ENCODE results near the gene PACRG.

The PACRG gene

GRCh38 chr6:163324326-163324687 is 596.5 kb downstream of the PACRG start:
- no peak for DNase-seq

GRCh38 chr6:163324688-163325389 is 597.1 kb downstream of the PACRG start:
- DNase-seq, result no peak

GRCh38 chr6:163325390-163325784 is 597.6 kb downstream of the PACRG start:
- DNase-seq, result no peak

DNA sequence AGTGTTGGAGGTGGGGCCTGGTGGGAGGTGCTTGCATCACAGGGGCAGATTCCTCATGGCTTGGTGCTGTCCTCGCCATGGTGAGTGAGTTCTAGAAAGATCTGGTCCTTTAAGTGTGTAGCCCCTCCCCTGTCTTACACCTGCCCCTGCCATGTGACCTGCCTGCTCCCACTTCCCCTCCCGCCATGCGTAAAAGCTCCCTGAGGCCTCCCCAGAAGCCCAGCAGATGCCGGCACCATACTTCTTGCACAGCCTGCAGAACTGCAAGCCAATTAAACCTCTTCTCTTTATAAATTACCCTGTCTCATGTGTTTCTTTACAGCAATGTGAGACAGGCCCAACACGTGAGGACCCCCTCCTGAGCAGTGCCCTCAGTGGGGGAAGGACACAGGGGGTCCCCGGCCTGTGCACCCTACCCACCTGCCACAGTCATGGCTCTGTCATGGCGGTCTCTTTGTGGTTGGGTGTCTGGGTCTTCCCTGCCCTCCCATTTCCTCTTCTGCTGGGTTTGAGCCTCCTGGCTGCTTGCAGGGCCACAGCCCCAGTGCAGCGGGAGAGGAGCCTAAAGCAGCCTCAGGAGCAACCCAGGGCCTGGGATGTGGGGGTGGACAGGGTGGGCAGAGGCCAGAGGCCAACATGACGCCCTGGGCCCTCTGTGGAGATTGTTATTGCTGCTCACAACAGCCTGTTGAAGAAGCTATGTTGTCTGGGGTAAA is 599.5 kb downstream of the PACRG start:
- no peak for DNase-seq

DNA sequence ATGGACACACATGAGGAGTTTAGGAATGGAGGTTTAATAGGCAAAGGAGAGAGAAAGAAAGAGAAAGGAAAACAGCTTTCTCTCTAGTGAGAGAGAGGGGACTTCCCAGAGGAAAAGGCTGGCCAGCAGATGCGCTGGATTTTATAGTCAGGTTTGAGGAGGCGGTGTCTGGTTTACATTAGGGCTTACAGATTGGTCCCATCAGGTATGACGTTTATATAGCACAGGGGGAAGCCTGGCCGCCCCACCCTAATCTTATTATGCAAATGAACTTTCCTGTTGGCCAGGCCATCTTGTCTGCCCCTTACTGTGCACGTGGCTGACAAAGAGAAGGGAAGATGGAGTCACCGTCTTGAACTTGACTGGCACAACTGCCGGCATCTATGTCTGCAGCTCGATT is 600.1 kb downstream of the PACRG start:
- no peak for DNase-seq

- DNase-seq, result no peak
These were observed 600.6 kb downstream of the PACRG start for GRCh38 chr6:163328411-163328810.

GRCh38 chr6:163329991-163330390 is 602.2 kb downstream of the PACRG start:
- no peak for DNase-seq

- DNase-seq, result no peak
These were observed 603.5 kb downstream of the PACRG start for GRCh38 chr6:163331245-163331644.

GRCh38 chr6:163332575-163332974 is 604.8 kb downstream of the PACRG start:
- DNase-seq, result no peak

DNA sequence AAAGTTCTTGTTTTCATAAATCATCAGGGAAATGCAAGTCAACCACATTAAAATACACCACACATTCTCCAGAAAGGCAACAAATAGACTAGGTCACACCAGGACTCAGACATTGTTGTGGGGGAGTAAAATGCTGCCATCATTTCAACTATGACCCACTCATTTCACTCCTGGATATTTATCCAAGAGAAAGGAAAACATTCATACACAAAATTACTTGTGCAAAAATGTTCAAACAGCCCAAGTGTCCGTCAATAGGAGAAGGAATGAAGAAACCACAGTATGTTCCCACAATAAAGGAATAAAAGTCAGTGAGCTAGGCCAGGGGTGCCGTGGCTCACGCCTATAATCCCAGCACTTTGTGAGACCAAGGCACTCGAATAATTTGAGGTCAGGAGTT is 605.3 kb downstream of the PACRG start:
- no peak for DNase-seq

DNA sequence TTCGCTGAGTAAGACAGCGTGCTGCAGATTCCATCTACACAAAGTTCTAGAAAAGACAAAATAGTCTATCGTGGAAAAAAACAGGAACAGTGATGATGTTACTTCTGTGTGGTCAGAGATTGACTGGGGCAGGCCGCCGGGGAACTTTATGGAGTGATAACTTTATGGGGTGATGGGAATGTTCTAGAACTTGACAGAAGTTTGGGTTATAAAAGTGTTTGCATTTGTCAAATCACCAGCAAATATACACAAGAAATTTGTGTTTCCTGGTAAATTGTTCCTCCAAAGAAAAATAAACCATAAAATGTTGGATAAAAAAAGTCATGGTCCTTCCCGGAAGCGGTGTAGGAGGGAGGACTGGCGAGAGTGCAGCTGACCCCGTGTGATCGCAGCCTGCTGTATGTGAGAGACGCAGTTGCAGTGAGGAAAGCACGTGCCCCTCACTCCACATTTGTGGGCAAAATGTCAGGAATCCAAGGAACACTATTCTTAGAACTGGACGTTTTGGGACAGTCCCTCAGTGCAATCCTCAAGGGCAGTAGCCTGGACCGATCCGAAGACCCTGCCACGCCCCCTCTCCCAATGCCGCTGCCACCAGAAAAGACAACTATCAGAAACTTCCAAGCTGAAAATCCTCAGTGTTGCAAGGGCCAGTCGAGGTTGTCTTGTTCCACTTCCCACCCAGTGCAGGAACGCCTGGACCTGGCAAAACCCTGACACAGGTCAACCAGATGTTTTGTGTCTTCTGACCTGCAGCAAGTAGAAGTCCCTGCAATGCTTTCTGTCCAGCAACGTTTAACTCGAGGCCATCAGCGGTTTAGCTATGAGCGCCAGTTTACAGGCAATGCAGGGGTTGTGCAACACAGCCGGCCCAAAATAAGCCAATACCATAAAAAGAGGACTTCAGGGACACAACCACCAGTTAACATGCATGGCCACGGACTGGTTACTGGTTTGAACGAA is 606.2 kb downstream of the PACRG start:
- DNase-seq, result no peak

- DNase-seq, result no peak
These were observed 607.3 kb downstream of the PACRG start for GRCh38 chr6:163335056-163335455.

DNA sequence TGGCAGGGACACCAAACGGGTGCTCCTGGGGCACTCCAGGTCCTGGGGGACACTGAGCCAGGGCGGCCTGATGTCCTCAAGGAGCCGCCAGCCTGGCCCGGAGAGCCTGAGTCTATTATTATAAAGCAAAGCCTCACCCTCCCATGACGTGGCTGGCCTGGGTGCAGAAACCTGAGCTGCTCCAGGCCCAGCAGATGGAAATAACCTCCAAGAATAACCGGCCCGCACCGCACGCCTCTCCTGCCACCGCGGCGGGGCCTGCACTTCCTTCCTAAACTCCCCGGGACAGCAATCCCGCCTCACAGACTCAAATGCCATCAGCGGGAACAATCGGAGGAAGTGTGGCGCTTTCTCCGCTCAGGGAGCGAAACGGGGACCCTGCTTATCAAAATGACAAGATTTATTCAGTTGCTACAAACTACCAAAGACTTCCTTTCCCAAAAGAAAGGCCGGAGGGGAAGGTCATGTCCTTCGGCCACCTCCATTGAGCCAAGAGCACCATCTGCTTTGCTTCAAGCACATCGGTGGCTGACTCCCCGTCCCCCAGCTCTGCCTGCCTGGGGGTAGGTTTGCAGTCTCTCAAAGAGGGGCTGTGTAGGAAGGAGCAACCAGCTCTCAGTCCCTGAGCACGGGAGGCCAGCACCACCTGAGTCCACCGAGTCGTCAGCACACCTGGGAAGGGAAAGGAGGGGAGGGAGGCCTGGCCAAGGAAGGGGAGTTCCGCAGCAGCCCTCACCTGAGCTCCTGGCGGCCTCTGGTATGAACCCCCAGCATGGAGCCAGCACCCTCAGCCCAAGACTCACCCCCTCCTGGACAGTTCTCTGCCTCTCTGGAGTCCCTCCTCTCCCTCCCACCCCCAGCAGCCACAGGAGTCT is 608.1 kb downstream of the PACRG start:
- no peak for DNase-seq

DNA sequence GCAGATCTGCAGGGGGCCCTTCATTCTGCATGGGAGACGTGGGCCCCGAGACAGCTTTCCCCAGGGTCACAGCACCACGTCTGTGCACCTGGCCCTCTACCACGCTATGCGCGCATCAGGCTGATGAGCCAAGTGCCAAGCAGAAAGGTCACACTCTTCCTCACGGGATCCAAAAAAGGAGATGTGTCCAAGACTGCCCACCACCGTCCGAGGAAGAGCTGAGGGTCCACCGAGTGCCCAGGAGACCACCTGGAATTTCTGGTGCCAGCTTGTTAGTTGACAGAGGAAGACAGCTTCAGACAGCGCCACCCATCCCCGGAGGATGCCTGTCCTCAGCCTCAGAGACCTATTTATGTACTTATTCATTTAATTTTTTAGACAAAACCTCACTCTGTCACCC is 609.2 kb downstream of the PACRG start:
- no peak for DNase-seq

GRCh38 chr6:163337958-163338357 is 610.2 kb downstream of the PACRG start:
- no peak for DNase-seq

DNA sequence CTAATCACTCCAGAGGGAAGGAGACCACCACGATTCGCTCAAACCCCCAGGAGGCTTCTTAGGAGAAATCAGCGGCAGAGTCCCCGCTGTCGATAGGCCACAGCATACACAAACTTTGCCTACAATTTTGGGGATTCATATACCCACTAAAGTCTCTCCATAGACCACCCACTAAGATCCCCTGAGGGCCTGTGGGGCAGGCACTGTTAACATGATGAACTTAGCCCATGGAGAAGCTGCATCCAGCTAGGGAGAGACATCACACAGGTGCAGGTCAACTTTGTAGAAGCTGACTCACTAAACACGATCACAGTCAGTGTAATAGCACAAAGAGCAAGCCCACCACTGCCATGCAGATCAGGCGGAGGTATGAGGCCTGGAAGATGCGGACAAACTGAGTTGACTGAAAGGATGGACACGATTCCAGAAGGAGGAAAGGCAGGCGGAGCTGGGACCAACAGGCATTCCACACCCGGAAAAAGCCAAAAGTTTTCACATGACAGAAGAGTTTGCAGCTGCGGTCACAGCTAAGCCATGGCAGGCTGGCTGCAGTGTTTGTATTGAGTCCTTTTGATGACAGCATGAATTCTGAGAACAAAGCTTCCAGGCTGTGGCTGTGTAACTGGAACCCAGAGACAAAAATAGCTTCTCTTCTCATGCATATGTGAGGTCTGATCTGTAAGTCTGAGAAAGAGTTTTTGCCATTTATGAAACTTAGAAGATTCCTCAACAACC is 611.1 kb downstream of the PACRG start:
- DNase-seq, result no peak

DNA sequence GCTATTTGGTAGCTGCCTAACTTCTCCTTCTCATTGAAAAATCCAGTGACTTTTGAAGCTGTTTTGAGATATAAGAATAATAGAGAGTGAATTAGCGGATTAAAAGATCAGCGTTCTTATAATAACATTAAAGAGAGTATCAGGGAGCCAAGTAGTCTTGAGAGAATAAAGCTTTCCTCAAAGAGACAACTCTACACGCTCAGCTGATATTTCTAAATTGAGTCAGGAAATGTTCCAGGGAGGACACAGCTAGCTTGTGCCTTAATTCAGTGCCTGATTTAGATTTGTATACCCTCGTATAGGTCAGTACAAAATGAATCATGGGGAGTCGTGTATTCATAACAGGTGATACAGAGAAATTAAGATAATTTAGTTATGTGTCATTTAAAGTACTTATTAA is 611.7 kb downstream of the PACRG start:
- DNase-seq, result no peak

- no peak for DNase-seq
These were observed 612.6 kb downstream of the PACRG start for GRCh38 chr6:163340201-163340887.

GRCh38 chr6:163341224-163342061 is 613.7 kb downstream of the PACRG start:
- no peak for DNase-seq
